ENCODE measurements around the gene GSG1L2.
"Not testable (repeated sequence)": the region's sequence is repeated elsewhere in the genome, so short reads cannot be mapped to it uniquely, and the experiment has no call there.

Gene GSG1L2

DNA sequence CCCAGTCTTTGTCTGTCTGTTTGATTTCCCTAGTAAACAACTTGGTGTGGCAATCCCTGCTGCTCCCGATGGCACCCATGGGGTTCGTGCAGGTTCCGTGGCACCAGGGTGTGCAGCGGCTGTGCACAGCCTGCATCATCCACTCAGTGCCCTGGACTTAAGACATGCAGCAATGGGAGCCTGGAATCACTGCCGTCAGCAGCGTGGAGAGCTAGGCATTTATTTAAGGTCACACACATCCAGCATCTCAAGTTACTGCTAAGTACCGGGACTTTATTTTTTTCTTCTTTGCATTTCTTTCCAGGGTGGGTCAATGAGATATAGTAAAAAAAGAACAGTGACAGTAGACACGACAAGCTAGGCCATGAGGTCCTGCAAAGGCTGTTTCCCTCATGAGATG lies 33.3 kb downstream of the GSG1L2 start:
- DNase-seq = no peak

DNA sequence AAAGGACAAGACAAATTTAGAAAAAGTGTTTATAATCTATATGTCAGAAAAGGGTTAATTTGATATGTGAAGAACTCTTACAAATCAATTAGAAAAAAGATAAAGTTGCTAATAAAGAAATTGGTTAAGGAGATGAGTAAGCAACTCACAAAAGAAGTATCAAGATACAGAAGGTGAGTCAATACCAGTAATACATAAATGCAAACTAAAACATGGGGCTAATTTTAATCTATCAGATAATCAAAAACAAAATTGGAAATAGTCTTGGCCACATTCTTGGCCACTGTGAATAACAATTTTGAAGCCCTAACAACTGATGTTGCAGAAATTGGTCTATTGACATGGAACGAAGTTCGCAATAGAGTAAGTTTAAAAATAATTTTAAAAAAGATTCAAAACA lies 37.3 kb downstream of the GSG1L2 start:
- DNase-seq = no peak

DNA sequence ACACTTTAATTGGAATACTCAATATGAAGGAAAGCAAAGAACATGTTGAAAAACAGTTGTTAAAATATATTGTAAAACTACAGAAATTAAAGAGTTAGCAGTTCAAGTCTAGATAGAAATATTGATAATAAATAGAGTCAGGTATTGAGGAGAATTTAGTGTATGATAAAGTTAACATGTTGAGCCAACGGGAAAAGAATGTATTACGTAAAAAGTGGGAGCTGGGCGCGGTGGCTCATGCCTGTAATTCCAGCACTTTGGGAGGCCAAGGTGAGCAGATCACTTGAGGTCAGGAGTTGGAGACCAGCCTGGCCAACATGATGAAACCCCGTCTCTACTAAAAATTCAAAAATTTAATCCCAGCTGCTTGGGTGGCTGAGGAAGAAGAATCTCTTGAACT lies 38.4 kb downstream of the GSG1L2 start:
- not testable (repeated sequence) for DNase-seq

DNA sequence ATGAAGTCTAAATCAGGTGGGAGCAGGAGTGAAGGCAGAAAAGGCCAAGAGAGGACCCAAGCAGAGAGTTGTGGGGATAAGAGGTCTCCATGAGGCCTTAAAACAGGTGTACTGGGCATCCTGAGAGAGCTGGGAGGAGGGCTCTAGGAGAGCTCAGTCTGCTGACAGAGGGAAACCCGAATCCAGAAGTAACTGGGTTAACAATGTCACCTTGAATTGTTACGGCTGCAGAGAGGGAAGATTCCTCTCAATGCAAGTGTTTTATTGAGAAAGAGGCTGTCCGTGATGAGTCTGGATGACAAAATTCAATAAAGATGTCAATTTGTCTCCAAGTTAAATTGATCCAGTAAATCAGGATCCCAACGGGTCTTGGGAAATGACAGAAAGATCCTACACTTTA lies 38.8 kb downstream of the GSG1L2 start:
- DNase-seq = no peak

DNA sequence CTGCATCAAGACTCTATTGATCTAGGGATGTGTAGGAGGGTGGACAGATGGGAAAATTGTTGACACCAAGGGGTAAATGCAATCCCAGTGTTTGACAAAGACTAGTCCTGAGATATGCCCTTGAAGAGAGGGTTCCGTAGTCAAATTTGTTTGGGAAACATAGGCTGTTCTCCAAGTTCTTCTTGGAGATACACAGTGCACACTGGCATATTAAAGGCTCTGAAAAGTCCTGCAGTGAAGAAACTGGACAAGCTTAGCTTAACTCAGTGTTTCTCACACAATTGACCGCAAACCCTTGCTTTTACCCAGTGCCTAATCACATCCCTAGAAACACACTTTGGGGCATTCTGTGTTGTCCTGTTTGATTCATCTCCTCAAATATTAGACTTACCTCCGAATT lies 41.3 kb downstream of the GSG1L2 start:
- no peak for DNase-seq

DNA sequence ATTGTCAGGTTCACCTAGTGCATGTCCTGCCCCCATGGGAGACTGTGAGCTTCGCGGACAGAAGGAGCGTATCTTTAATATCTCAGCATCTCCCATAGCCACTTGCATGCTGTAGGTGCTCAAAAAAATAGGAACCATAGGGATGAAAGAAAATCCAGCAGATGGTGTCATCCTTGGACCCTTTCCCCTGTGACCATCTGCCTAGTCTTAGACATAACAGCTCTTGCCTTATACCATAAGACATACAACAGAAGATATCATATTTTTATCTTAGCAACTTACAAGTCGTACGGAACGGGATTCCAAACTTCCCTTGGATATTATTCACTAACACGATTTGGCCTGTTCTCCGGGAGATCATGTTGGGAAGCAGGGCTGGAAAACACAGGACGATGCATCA lies 45.0 kb downstream of the GSG1L2 start:
- no peak for DNase-seq

DNA sequence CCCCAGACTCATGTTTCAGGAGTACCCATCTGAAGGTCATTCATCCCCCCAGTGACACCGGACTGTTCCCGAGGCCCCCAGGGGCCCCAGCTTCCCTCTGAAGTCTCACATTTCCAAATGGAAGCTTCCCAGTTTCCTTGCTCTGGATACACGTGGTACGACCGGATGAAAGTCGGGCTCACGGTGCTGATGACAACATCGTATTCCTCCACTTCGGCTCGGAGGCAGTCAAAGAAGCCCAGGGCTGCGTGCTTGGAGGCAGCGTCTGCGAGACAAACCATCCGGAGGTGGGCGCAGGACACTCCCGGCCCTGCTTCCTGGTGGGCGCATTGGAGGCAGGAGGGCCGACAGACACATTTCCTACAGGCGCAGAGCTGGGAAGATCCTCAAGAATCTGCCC lies 49.2 kb downstream of the GSG1L2 start:
- no peak for DNase-seq

DNA sequence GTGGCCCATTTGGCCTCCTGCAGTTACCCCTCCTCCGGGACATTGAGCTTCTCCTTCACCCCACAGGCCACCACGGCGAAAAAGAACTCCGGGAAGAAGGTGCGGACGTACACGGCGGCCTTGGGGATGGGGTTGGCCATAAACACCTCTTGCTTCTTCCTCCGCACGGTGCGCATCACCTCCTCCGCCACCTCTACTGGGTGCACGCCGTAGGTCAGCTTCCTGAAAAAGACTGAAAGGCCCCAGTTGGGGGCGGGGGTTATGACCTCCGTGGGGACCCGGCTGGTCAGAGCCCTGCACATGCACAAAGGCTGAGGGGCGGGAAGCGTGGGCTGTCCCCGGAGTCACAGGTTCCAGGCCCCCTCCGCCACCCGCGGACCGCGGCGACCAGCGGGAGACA lies 50.4 kb downstream of the GSG1L2 start:
- no peak for DNase-seq

DNA sequence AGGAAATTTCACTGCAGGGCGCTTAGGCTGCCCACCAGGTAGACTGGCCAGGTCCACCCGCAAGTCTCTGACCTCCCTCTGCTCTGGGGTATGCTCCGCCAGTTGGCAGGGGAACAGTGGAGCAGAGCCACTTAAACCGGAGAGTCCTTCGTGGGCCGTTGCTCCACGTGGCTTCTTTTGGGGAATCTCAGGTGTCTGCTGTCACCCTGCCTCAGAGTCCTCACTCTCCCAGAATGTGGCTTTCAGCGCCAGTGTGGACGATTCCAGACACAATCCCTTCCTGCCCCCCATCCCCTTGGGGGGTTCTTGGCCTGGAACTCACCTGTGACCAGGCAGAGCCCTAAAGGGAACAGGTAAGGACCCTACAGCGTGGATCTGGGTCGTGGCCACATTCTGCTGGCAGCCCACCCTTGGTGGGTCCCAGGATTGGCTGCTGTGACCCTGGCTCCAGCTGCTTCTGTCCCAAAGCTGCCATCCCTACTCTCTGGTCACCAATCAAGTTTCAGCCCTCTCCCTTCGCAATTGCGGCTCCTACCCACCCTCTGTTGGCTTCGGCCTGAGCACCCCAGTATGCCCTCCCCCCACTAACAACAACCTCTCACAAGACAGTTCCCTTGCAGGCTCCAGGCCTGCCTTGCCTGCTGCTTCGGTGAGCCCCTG lies 52.7 kb downstream of the GSG1L2 start:
- DNase-seq = no peak

DNA sequence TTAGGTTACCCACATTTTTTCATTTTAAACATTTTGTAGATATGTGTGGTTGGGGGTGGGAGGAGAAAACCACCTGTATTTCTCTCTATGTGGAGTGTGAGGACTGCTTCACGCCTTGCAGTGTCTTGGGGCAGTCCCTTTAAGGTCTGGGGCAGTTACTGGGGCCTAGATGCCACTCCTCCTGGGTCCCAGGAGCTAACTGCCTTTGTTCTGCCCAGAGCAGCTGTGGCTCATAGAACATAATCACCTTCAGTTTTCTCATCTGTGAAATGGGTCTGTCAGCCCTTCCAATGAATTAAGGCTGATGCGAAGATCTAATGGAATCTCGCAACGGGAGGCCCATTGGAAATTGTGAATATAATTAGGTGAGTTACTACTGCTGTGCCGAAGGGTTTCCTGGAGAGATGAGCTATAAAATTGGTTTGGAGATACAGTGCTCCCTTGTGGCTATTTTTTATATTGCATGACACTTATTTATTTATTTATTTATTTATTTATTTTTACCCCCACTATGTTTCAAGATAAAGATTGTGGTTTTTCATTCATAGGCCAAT lies 53.4 kb downstream of the GSG1L2 start:
- peak; percentile 30 for DNase-seq

DNA sequence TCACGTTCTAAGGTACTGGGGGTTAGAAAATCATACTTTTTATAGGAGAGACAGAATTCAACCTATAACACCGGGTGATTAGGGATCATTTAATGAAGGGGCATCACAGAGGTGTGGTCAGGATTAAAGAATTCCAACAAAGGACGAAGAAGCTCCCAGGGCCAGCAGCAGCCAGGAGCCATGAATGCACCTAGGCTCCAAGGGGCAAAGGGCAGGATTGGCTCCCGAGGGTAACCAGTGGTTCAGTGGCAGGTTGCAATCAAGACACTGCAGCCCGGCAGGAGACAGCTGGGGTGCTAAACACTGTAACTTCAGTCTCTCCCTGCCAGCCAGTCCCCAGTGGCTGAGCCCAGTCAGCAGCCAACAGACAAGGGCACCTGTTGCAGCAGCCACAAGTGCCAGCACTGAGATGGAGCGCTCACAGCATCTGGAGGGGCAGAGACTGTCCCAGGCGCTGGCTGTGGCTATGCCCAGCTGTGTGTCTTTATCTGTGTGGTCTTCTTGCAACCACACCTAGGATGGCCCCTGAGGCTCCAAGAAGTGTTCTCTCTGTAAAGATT lies 54.4 kb downstream of the GSG1L2 start:
- no peak for DNase-seq

DNA sequence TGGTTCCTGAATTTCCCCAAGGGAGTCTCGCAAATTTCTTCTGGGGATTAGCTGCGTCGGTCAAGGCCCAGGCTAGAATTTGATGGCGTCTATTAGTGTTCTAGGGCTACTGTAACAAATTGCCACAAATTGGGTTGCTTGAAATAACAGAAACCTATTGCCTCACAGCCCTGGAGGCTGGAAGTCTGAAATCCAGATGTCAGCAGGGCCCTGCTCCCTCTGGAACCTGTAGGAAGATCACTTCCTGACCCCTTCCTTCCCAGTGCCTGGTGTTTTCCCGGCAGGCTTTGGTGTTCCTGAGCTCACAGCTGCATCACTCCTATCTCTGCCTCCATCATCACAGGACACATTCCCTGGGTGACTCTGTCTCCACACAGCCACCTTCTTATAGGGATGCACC lies 54.9 kb downstream of the GSG1L2 start:
- DNase-seq = no peak

DNA sequence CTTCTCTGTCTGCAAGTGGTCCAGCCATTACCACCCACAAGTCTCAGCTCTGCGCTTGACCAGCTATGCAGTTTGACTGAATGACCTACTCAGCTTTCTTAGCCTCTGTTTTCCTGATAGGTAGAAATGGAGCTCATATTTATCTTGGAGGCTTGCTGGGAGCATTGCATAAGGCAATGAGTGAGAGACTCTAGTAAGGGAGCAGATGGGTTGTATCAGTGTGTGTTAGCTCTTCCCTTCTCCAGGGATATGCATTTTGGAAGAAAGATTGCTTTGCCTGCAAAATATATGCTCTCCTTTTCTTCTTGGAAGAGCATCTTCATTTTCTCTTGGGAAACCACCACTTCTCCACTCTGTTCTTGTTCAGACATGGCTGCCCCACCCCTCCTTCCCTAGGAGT lies 56.6 kb downstream of the GSG1L2 start:
- no peak for DNase-seq

DNA sequence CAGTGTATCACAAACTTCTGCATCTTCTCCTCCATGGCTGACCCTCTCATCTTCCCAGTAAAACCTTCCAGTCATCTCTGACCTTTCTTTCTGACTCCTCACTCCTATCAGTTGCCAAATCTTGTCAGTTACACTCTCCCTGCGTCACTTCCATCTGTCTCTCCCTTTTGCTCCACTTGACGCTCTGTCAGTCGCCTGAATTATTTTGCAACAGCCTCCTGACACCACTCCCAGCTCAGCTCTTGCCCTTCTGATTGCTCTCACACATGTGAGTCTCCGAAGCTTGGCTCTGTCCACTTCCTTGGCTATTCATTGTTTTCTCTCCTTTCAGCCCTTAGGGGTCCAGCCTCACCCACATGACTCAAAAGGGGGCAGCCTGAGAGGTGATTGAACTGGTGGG lies 58.2 kb downstream of the GSG1L2 start:
- DNase-seq = no peak

DNA sequence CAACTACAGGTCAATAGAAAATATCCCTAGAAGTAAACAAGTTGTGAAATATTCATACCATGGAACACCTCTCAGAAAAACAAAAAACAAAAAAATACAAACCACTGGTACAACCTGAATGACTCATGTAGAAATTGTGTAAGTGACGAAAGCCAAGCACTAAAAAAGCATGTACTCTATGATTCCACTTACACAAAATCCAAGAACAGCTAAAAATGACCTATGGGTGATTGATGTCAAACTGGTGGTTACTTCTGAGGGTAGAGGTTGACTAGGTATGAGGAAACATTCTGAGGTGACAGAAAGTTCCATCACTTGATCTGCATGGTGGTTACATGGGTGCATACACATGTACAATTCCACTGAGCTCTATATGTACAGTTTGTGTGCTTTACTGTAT lies 61.6 kb downstream of the GSG1L2 start:
- no peak for DNase-seq

DNA sequence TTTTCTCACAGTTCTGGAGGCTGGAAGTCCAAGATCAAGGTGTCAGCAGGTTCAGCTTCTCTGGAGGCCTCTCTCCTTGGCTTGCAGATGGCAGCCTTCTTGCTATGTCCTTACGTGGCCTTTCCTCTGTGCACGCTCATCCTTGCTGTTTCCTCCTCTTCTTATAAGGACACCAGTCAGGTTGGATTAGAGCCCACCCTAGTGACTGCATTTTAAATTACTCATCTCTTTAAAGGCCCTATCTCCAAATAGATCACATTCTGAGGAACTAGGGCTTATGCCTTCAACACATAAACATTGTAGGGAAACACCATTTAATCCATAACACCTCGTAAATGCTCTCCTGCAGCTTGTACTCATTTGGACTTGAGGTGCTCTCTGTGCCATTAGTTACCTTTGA lies 66.8 kb downstream of the GSG1L2 start:
- peak; percentile 5 for DNase-seq
